NCI-H748 treated with DMSO at 0.1 percent for 48 hours (cell line): ENCODE data around the gene CFAP69.
A peak's percentile ranks its signal among the peaks of the same experiment; 100 is the strongest.
"Not testable (repeated sequence)": the region's sequence is repeated elsewhere in the genome, so short reads cannot be mapped to it uniquely, and the experiment has no call there.

Source experiments
- DNase-seq: peaks from one replicate; lab custom pipeline; 2025; lab: John Stamatoyannopoulos, UW

The CFAP69 gene

DNA sequence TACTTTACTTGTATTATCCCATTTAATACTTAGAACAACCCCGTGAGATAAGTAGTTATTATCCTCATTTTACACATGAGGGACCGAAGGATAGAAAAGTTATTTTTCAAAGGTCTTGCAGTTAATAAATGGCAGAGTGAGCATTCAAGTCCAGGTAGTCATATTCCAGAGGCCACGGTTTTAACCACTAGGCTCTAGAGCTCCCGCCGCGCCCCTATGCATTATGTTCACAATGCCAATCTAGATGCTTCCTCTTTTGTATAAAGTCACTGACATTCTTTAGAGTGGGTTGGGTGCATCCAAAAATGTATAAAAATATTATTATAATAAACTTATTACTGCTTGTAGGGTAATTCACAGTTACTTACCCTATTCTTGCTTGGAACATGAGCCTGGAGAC is 11.4 kb upstream of the CFAP69 start:
- no peak for DNase-seq

GRCh38 chr7:90236721-90237289 is 8.2 kb upstream of the CFAP69 start:
- DNase-seq, result no peak

DNA sequence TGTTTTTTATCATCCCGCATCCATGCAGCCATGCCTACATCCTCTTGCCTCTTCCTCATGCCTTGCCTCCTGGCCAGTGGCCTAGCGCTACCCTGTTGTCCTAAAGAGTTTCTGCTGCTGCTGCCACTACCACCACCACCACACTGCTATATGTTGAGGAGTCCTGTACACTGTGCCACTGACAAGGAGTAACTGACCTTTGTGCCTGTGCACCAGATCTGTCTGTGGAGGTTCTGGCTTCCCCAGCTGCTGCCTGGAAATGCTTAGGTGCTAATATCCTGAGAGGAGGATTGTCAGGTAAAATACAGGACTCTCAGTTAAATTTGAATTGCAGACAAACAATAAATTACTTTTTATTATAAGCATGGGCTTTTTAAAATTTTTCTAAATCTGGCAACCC is 7.0 kb upstream of the CFAP69 start:
- DNase-seq, result no peak

- DNase-seq, result no peak
Observed at GRCh38 chr7:90238583-90238982, 6.4 kb upstream of the CFAP69 start.

GRCh38 chr7:90239050-90239449 is 5.9 kb upstream of the CFAP69 start:
- no peak for DNase-seq

- DNase-seq, result no peak
Observed at GRCh38 chr7:90239625-90240228, 5.2 kb upstream of the CFAP69 start.

GRCh38 chr7:90242369-90243168 is 2.4 kb upstream of the CFAP69 start:
- no peak for DNase-seq

- no peak for DNase-seq
Observed at GRCh38 chr7:90243556-90243955, 1.4 kb upstream of the CFAP69 start.

DNA sequence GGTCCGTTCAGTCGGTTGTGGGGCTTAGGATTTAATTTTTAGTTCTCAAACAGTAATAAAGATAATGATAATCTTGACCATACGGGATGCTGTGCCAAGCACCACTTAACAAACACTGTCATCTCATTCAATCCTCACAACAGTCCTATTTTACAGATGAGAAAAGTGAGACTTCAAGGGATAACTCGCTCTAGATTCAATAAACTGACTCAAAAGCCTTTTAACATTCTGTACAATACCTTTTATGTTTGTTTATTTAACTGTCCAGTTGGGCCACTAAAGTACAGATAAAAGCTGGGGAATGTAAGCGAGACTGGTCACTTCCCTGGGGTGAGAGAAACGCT is 437 bp upstream of the CFAP69 start:
- no peak for DNase-seq

GRCh38 chr7:90246171-90246570 is 1.2 kb downstream of the CFAP69 start:
- no peak for DNase-seq

DNA sequence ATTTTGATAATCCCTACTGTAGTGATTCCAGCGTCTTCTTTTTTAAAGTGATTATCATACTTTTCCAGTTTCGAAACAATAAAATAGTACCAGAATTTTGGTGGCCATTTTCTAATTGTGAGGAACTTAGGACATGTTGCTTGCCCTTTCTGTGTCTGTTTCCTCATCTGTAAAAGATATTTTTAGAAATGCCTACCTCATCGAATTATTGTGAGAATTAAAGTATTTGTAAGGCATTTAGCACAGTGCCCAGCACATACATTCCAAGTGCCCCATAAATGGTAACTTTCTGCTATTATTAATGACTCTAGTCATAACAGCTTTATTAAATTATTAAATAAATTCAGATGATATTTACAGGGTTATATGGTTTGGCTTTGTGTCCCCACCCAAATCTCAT is 3.7 kb downstream of the CFAP69 start:
- DNase-seq, result no peak

DNA sequence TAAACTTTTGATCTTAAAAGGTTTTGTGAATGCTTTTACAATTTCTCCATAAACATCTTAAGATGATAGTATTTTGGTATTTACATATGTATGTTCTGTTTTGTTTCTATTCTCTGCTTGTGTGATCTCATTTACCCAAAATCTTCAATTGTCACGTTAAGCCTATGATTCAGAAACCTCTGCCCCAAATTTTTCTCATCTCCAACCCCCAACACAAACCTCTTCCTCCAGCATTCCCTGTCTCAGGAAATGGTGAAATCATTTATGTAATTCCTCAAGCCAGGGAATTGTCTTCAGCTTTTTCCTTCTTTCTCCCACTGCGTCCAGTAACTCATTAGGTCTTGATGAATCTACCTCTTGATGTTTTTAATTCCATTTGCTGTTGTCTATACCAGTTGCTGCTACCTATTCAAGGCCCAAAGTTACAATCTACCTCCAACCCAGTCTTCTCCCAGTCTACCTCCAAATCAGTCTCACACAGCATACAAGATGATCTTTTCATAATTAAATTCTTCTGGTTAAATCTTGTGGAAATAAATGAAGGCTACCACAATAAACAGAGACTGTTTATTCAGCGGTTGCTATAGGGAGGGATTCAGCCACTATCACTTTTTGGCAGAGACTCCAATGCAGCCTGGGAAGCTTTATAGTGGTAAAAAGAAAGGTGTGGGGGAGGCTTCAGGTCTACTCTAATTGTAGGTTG is 5.8 kb downstream of the CFAP69 start:
- no peak for DNase-seq

DNA sequence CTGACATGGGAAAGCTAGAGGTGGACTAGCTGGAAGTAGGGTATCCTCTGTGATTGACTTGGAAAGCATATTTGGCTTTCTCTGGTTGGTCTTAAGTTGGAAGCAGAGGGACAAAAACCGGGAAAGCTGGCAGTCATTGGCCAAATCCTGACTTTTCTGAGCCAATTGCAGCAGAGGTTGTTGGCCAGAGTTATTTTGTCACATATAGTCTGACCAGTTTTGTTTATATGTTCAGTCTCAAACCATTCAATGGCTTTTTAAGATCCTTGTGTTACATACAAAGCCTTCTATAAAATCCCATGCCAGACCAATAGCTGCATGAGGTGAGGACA is 6.3 kb downstream of the CFAP69 start:
- DNase-seq, result no peak

DNA sequence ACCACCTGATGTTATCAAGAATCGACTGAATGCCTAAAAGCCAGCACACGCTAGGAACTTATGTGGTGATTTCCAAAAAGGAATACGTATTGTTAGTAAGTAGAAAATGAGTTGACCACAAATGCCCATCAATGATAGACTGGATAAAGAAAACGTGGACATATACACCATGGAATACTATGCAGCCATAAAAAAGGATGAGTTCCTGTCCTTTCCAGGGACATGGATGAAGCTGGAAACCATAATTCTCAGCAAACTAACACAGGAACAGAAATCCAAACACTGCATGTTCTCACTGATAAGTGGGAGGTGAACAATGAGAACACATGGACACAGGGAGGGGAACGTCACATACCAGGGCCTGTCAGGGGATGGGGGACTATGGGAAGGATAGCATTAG is 11.0 kb downstream of the CFAP69 start:
- DNase-seq, result not testable (repeated sequence)

DNA sequence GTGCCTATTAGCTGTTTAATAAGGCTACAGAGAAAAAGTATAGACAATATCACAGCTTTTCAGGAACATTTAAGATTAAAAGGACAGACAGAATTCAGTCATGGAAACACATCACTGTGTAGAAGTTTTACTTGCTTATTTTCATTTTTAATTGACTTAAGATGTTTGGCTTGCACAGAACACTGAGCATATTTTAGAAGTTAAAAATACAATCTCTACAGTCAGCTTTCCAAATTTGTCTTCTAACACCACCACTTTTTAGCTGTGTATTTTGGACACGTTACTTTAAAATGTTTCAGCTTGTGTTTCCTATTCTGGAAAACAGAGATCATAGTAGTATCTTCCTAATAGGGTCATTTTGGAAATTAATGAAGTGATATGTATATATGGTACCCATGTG is 11.8 kb downstream of the CFAP69 start:
- DNase-seq, result no peak

- no peak for DNase-seq
Observed at GRCh38 chr7:90261441-90261840, 16.5 kb downstream of the CFAP69 start.

DNA sequence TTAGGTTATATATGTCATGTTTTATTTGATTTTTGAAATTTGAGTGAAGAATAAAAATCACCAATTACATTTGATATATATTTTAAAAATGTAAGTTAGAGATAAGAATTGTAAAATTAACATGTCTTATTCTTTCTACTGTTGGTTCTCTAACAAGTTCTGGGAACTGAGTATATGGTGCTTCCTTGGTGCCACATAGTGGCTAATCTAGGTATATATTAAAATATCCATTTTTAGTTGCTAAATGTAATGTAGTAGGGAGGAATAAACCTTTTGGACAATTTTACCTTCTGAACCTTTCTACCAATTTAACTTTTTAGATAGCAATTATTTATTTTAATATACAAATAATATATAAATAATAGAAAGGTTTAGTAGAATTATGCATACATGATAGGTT is 17.5 kb downstream of the CFAP69 start:
- DNase-seq, result peak; percentile 37

- DNase-seq, result no peak
Observed at GRCh38 chr7:90266808-90267207, 21.8 kb downstream of the CFAP69 start.

DNA sequence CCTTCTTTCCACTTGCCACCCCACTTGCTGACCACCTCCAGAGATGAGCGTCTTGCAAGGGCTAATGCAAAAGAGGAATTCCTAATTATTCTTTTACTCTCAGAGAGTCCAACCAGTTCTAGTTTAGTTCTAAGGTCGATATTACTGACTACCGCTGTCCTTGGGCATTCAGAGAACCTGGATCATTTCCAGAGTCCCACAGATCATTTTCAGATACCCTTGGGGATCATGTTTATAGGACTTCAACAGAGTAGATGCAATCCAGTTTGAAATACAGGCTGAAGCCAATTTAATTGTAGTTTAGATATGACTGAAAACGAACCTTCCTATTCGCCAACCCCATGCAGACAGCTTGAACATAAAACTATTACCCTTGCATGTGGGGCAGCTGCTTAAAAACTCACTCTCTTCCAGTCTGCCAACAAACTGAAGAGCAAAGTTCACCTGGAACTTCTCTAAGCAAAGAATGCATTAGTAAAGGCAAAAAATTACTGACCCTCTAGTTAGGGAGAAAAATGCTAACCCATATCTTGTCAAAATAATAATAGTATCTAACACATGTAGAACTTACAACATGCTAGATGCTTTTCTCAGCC is 22.4 kb downstream of the CFAP69 start:
- no peak for DNase-seq

- no peak for DNase-seq
Observed at GRCh38 chr7:90269163-90269562, 24.2 kb downstream of the CFAP69 start.

DNA sequence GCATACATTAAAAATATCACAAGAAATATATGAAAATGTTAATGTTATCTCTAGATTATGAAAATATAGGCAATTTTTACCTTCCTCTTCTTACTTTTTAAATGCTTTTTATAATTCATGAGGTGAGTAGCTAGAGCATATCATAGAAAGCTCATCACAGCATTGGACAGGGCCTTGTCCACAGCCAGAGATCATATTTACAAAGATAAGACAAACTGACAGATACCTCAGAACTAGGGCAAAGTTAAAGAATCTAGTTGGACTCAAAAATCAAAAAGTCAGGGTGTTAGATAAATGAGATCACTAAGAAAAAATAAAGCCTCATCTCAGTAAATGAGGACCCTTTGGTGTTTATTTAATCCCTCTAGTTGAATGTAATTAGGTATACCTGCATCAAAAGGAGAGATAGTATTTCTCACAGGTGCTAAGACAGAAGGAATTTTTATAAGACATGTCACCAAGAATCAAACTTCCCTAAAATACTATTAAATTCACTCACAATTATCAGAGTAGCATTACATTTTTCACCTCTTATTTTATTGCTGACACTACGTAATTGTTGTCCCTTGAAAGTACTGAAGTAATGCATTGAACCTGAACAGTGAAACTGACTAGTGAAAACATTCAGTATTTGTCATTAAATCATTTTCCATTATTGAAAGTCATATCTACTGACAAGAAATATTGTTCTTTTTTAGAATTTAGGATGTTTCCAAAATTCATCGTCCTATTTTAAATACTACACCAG is 25.6 kb downstream of the CFAP69 start:
- DNase-seq, result no peak

GRCh38 chr7:90271753-90272152 is 26.8 kb downstream of the CFAP69 start:
- DNase-seq, result no peak
